Femur (tissue), 1 donor: Measurements from ENCODE around the gene LRTM2.

Experiments used
- DNase-seq: peaks from one replicate; pipeline ENCODE4 v3.0.0-alpha.2; 2017

Gene LRTM2

DNA sequence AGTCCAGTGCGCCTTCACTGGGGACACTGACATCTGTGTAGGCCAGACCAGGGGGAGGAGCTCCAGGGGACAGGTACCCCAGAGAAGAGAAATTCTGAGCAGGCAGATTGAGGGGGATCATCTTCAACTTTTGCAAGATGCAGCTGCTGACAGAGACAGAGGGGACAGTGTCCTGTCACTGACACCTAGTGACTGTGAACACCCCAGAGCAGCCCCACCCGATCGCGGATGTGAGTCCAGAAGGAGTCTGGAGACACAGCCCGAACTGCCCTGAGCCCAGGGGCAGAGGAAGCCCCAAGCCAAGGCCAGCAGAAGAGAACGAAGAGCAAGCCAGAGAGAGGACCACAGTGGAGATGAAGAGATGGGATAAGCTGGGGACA lies 21.7 kb upstream of the LRTM2 start:
- DNase-seq: no peak

DNA sequence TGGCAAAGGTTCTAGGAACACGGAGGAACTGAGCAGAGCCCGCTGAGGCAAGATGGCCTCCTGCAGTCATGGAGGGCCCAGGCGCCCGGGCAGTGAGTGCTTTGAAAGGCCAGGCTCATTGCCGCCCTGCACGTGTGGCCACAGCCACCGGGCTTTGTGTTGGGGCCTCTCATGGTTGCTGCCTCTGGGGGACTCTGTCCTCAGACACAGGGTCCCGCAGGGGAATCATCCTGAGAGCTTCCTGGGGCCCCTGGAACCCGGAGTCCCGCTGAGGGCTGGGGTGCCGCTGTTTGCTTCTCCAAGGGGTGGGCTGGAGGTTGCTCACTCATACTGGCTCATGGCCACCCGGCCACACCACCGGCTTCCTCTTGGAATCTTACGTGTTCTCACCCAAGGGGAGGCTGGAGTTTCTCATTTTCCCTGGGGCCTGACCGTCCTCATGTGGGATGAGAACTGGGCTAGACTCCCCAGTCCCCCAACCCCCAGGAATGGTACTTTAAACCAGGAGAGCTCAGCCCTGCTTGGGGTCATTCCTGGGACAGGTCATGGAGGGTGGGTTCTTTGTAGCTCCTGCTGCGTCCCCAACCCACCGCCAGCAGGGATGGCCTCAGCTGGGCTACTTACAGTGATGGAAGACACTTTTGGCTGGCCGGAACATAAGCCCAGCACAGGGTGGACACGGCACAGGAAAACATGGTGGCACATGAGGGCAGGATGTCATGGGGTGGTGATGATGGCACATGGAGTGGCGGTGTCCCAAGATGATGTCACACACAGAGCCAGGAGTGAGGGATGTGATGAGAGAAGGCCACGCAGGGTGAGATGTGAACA lies 21.1 kb upstream of the LRTM2 start:
- DNase-seq: peak; percentile 10

DNA sequence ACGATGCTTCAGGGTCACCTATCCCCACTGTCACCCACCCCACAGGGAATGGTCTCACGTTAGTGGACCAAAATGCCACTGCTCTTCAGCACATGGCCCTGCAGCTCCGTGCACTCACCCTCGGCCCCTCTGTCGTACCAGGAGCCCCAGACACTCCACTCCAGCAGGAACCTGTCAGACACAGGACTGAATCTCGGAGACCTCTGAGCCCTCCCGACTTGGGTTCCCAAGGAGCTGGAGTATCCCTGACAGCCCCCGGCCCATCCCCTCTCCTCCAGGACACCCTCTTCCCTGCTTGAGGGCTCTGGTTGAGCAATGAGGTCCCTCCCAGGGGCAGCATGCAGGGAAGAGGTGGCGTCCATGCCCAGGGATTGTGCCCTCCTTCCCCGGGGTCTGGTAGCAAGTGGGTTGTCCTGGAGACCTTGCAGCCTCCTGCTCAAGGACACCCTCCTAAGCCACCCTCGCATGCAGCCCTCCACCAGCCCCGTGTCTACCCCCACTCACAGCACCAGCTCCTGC lies 20.4 kb upstream of the LRTM2 start:
- no peak for DNase-seq

DNA sequence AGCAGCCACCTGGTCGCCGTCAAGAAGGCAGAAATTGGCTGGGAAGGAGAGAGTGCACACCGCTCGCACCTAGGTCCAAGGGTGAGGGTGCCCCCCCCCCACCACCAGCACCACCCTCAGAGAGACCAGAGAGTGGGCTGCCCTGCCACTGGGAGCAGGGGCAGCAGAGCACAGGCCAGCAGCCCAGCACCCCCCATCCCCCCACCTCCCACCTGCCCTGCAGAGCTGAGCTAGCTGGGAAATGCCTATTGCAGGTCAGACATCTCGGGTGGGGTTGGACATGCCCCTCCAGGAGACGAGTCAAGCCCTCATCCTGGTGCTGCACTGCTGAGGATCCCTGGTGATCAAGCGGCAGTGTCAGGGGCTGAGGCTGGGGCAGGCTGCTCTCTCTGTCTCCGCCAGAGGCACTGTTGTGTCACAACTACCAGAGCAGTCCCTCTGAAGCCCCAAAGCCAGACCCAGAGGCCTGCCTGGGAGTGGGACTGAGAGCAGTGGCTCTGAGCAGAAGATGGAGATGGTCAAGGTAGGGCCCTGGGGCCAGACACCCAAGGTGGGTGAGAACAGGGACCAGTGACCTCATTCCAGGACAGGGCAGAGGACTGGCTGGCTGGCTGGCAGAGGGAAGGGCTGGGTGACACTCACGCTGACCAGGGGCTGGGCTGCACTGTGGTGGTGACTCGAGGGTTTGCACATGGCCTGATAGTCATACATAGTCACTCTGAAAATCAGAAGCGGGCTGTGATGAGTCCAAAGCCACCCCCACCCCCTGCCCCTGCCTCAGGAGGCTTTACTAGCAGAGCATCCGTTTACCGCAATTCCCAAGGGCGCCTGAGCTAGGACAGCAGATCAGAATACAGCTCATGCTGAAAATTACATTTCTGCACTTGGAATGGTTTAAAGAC lies 19.7 kb upstream of the LRTM2 start:
- peak; percentile 25 for DNase-seq

DNA sequence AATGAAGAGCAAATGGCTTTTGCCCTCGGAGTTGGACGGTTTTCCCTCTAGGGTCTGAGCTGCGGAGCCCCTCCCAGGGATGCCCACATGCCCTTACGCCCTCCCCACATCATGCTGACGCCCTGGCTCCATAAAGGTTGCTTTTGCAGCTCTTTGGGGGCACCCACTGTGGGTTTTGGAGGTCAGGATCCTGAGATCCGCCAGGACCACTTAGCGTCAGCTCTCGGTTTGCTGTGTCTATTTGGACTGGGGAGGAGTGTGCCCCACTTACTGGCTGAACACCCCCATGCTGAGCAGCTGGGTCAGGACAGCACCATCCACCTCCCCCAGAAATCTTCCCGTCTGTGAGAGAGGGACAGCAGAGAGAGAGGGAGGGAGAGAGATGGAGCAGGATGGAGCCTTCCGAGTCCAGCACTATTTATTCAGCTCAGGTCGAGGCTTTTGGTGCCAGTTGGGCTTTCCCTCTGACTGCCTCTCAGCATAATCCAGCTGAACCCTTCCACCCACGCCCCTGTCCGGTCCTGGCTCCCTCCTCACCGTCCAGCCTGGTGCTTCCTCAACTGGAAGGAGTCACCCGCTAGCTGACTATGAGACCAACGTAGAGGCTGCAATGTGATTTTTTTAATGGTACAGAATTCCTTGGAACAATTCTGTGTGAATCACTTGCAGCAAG lies 18.9 kb upstream of the LRTM2 start:
- DNase-seq: peak; percentile 11

DNA sequence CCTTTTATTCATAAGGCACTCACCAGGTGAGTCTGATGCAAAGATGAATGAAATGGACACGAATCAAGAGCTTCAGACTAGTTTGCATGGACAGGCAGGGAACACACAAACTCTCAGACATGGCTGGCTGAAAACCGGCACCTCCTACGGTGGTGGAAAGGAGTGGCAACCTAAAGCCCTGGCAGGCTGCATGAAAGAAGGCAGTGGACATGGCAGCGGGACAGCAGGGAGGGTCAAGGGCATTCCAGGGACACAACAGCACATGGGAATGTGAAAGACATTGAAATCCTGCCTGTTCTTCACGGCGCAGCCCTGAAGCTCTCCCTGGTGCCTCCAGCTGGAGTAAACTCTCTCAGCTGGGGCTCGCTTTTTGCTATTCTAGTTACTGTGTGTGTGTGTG lies 16.6 kb upstream of the LRTM2 start:
- DNase-seq: no peak

DNA sequence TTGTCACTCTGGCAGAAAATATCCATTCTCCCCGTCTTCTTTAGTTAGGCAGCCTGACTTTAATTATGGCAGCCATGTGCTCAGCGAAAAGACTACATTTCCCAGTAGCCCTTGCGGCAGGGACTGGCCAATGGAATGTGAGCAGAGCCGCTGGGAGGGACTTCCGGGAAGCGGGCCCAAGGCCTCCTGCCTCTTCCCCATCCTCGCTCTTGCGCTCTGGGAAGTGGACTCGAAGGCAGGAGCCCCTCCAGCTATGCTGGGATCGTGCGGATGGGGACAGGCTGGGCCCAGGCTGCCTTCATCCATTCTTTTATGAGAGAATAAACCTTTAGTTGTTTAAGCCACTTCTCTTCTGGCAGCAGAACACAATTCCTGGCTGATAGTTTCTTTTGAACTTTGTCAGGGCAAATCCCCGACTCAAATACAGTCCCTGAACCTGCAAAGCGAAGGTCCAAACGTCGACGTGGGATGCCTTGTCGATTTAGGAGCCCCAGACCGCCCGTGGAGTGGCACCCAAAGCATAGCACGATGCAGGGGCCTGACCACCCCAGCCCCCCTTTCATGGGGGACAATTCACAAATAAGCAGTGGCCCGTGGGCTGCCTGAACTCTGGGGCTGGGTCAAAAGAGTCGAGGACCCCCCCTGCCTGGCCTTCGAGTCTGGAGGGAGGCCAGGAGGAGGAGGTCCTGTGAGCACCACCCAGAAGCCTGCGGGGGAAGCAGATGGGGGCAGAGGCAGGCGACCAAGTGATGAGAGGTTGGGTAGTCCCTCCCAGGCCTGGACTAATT lies 15.6 kb upstream of the LRTM2 start:
- peak; percentile 94 for DNase-seq

DNA sequence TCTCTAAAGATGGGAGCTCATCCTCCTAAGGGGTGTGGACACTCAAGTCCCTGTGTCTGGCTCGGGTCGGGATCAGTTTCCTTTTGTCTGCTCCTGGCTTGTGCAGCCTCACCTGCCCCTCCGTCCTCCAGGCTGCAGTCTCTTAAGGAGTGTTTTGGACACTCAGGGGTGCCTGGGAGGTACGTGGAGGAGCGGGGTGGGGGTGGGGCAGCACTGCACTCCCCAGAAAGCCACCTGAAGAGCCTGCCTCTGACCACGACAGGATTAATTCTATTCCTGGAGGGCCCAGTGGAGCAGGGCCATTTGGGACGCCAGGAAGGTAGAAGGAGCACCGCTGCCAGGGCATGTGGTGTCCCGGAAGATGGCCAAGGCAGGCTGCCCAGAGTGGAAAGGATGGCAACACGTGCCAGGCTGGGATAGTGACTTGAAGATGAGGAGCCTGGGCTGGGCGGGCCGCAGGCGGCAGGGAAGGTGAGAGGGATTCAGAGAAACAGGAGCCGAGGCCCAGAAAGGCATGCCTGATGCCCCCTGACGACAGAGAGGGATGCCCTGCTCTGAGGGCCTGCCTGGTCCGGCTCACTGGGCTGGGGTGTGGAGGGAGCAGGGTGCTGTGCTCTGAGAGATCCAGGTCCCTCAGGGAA lies 14.8 kb upstream of the LRTM2 start:
- DNase-seq: no peak

DNA sequence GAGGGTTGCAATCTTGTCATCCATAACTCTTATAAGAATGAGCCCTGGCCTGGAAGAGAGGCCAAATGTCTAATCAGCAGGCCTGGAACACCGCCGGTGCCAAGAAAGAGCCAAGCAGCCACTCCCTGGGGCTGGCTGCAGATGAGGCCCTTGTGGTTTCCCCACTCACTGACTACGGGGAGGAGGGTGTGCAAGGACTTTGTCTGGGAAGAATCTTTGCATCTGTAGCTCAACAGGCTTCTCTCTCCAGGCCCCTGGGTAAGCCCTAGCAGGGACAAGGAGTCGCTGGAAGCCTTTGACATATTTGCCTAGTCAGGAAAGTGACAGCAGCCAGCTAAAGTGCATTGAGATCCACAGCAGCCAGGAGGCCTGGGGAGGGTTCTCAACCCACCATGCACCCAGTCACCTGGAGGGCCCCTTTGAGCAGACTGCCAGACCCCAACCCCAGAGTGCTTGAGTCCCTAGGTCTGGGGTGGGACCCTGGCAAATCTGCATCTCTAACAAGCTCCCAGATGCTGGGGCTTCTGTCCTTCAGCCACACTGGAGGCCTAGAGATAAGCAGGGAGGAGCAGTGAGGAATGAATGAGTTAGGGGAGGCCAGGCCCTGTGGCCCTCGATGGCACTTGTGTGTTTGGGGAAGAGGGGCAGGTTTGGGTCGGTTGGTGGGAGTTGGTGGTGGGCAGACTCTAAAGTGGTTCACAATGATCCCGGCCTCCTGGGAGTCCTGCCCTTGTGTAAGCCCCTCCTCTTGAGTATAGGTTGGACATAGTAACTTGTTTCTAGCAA lies 13.9 kb upstream of the LRTM2 start:
- DNase-seq: no peak

DNA sequence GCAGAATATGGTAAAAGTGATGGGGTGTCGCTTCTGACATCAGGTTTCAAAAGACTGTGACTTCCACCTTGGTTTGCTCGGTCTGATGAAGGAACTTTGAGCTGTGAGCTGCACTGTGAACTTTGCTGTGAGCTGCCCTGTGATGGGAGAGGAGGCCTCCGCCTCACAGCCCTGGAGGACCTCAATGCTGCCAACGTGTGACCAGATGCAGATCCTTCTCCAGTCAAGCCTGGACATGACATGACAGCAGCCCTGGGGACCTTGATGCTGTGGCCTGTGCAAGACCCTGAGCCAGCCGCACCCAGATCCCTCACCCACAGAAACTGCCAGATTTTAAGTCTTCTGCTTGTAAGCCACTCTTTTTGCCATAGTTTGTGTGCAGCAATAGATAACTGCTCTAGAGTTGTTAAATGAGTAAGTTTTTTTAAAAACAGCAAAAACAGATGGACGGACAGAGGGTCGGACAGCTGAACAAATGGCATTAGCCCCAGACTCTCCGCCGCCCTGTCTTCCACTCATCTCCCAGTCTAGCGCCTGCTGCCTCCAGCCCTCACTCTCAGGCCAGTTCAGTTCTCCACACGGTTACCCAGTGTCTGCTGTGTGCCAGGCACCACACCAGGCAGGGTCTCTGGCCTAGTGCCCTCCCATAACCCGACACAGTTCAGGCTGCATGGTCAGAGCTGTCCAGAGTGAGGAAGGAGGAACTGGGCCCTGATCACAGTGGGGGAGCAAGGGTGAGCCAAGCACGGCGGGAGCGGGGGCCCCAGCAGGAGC lies 13.1 kb upstream of the LRTM2 start:
- no peak for DNase-seq

DNA sequence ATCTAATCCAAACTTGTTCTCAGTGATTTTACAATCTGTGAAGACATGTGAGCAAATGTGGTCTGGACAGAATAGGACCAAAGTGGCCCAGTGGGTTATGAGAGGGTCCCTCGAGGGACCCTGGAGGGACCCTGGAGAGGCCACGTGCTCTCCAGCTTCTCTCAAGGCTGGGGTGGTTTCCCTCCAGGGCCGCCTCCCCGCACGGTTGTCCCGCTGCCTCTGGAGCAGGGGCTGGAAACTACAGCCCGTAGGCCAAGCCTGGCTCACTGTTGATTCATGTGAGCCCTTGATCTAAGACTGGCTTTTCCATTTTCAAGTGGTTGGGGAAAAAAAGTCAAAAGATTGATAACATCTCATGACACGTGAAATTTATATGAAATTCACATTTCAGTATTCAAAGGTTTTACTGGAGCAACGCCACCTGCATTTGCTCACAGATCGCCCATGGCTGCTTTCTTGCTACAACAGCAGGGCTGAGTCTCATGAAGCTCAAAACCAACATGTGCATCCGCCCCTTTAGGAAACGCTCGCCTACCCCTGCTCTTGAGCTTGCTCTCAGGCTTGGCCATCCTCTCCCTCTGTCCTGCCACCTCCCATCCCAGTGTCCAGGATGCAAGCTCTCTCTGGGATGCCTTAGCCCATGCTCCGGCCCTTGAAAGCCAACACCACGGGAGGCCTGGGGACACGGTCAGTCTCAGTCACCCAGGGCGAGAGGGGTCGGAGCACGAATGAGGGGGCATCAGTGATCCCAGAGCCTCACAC lies 12.1 kb upstream of the LRTM2 start:
- DNase-seq: no peak

DNA sequence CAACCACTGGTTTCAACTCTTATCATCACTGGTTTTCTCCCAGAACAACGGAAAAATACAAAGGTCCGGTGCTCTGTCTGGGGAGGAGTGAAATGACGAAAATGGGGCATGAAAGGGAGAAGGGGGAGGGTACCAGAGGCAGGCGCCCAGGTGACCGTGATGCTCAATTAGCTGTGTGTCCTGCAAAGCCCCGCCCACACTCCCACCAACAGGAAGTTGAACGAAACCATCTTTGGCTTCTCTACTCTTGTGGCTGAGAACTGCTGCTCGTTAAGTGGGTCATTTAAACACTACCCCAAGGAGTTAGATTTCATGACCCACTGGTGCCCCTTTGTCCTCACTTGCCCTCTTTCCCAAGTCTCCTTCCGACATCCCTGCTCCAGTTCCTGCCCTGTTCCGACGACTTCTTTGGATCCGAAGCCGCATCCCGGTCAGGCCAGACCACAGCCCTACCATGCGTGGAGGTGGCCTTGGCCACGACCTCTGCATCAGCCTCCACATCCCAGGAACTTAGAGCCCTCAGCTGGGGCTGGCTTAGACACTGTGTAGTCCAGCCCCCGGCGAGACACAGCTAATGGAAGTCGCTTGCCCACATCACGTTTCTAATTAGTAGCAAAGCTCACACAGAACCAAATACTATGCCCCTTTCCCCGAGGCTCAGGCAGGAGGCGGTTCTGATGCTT lies 11.4 kb upstream of the LRTM2 start:
- no peak for DNase-seq

DNA sequence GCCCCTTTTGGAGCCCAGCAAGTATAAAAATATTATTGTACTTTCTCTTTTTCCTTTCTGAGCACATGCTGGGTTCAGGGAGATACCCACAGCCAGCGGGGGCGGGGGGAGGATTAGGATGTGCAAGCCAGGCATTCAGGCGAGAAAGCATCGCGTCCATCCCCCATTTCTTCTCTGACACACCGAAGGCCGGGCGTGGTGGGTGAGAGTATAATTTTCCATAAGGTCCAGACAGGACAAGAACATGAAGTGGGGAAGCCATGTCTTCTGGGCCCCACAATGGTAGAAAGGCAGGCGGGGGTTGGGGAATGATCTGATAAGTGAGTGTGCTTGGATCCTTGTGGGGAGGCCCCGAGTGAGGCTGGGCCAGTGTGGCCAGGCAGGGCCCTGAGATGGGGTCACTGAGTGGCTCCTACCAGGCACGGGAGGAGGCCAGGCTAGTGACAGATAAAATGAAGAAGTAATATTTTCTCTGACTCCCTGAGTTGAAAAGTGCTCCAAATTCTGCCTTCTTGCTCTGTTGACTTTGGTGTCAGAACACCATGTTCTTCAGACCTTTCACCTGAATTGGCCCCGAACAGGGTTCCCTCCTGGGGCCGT lies 10.7 kb upstream of the LRTM2 start:
- DNase-seq: no peak

DNA sequence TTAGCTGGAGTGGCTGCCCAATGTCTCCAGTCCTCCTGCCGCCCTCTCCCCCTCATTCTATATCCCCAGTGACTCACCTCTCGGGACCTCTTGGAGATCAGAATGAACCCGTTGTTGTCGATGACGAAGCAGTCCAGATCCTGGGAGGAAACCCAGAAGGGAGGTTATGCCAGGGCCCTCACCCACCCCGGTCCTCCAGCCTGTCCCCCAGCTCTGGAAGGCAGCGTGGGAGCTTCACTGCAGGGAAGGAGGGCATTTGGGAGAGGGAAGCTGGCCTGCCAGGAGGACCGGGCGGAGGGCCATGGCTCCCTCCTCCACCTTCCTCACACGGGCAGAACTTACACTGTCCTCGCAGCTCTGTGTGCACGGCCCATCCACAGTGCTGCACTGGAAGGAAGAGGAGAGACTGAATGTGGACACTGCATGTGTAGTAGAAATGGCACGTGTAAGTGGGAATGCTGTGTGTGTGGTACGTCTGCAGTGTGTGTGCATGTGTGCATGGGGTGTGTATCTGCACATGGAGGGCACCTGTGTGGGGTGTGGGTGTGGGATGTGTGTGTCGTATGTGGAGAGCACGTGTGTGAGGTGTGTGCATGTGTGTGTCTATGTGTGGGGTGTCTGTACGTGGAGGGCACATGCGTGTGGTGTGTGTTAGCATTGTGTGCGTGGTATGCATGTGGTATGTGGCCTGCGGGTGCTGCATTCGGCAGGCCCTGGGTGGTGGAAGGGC lies 10.0 kb upstream of the LRTM2 start:
- no peak for DNase-seq

DNA sequence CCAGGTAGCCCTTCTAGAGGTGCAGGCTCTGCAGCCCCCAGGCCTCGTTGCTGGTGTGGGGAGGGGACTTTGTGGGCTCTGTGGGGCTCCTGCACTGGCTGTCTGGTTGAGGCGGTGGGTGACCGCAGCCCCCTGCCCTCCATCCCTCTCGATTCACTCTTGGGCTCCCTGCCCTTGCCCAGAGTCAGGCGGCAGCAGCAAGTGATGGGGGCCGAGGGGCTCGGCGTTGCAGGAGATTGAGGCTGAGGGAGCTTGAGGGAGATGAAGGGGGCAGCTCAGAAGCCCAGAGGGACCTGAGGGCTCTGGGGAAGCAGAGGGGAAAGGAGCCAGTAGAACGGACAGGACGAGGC lies 9.5 kb upstream of the LRTM2 start:
- no peak for DNase-seq

DNA sequence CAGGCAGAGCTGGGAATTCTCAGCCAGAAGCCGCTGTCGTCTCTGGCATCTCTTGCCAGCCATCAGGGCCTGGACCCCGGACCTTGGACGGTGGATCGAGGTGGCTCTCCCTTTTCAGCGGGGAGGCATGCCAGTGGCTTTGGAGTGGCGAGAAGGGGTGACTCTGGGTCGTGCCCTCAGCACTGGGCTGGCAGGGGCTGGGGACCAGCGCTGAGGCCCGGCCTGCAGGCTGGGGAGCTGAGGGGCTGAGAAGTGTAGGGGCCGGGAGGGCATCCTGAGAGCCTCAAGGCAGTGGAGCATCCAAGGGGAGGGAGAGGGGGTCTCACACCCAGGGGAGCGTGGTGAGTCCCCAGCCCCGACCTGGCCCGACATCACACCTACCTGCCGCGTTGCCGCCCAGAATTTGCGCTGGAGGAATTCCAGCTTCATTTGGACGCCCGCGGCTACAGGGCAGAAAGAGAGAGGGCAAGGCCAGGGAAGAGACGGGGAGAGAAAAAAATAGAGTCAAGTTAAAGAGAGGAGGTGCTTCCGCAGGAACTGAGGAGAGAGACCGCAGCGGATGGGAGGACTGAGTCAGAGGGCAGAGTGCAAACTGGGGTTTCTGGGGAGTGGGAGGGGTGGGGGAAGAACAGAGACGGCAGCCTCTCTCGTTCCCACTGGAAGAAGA lies 9.0 kb upstream of the LRTM2 start:
- no peak for DNase-seq

DNA sequence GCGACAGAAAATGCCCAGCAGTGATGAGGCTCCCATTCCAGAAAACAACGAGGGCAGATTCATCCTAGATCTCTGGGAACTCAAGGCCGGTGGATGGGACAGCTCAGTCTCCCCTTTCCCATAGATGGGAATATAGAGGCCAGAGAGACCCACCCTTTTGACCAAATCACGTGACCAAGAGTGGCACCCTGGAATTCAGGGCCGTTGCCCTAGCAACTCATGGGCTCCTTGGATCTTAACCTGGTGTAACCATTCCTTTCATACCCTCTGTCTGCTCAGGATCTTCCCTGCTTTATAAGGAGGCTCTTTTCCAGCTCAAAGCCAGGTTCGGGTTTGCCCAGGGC lies 8.4 kb upstream of the LRTM2 start:
- no peak for DNase-seq
